K562 (cell line): ENCODE data around the gene CENPT. TPM values are rescaled to one million over a fixed set of nuclear protein-coding genes. Genes with fewer than 3 reads are reported as not detected.
A peak's percentile ranks its signal among the peaks of the same experiment; 100 is the strongest.

Experiments
- HCFC1 ChIP-seq: IDR thresholded peaks from 2 replicates; pipeline ENCODE4 v1.6.1; 2012; ENCODE audit warnings: low read depth, low read length, improper control_type of control experiment
- HLTF ChIP-seq: fragments of 450-650 bp; IDR thresholded peaks from 2 replicates; pipeline ENCODE4 v1.6.1; 2016
- MNT ChIP-seq, 2 experiments: fragments of 450-650 bp; conservative IDR thresholded peaks; 2 replicates each; pipeline ENCODE4 v1.6.1; 2017; ENCODE audit warnings: mild to moderate bottlenecking in 2 of 2, moderate library complexity in 2 of 2
- NCOA6 ChIP-seq: fragments of 450-650 bp; IDR thresholded peaks from 2 replicates; pipeline ENCODE4 v1.6.1; 2017; ENCODE audit warnings: mild to moderate bottlenecking
- NFE2L1 ChIP-seq: fragments of 450-650 bp; IDR thresholded peaks from 2 replicates; pipeline ENCODE4 v1.6.1; 2016; ENCODE audit warnings: missing genetic modification characterization, low read depth, mild to moderate bottlenecking, missing compliant biosample characterization, moderate library complexity, borderline replicate concordance
- NFIC ChIP-seq: fragments of 450-650 bp; IDR thresholded peaks from 2 replicates; pipeline ENCODE4 v1.6.1; 2017; ENCODE audit warnings: mild to moderate bottlenecking, inconsistent platforms
- REST ChIP-seq, 2 experiments: fragments of 450-650 bp; formaldehyde crosslinking in 1 of 2; IDR thresholded peaks; 2 replicates each; pipeline versions ENCODE4 v1.4.0 to v1.6.1; 2014 to 2020; ENCODE audit warnings: mild to moderate bottlenecking in 2 of 2, borderline replicate concordance in 1 of 2, low read depth in 1 of 2
- SIN3A ChIP-seq, 2 experiments: fragments of 150-350 bp in 1 of 2; IDR thresholded peaks; 2 replicates each; pipeline ENCODE4 v1.6.1; 2011 to 2016; ENCODE audit warnings: borderline replicate concordance in 2 of 2, low read depth in 2 of 2, low read length in 2 of 2, mild to moderate bottlenecking in 2 of 2, moderate library complexity in 2 of 2; ENCODE audit not compliant: control insufficient read depth in 1 of 2
- ZNF143 ChIP-seq: sonication (generic); formaldehyde crosslinking; IDR thresholded peaks from 2 replicates; pipeline ENCODE4 v1.9.0; 2022; ENCODE audit warnings: mild to moderate bottlenecking, missing genetic modification reagents
- ZNF253 ChIP-seq: fragments of 250-450 bp; sonication (Bioruptor Pico); conservative IDR thresholded peaks from 2 replicates; pipeline ENCODE4 v1.6.1; 2021; ENCODE audit warnings: mild to moderate bottlenecking
- ZNF75A ChIP-seq: fragments of 450-650 bp; formaldehyde crosslinking; IDR thresholded peaks from 2 replicates; pipeline ENCODE4 v1.4.0; 2020; ENCODE audit warnings: mild to moderate bottlenecking
- polyA plus RNA-seq, 8 experiments: library from polyadenylated mRNA; depleted of rRNA in 4 of 8; stranded (reverse) in 5 of 8; unstranded in 3 of 8; fragments of >200 nt; fragmentation: Nextera tagmentation in 2 of 8; fragmentation: Illumina TruSeq in 1 of 8; extraction: Ambion mirVana in 2 of 8; extraction: Trizol in 1 of 8; gene quantifications; 2 replicates each; pipeline versions ENCODE4 v1.2.1 to v1.2.3, GENCODE V29; 2011 to 2014; ENCODE audit warnings: inconsistent platforms in 1 of 8, missing spikeins in 1 of 8
- total RNA-seq, 7 experiments: library from RNA; depleted of rRNA in 6 of 7; stranded (reverse); fragments of >200 nt in 6 of 7; fragmentation: Illumina TruSeq in 2 of 7; extraction: Trizol in 2 of 7; gene quantifications; 2 replicates each; pipeline versions ENCODE4 v1.2.1 to v1.2.3, GENCODE V29; 2011 to 2021; ENCODE audit warnings: low replicate concordance in 1 of 7
- TF ChIP-seq, protein P1 (sequence below): sonication (generic); formaldehyde crosslinking; IDR thresholded peaks from 2 replicates; pipeline ENCODE4 v1.8.0; 2023; ENCODE audit warnings: mild to moderate bottlenecking, missing genetic modification reagents

The CENPT gene
- total and polyA plus RNA-seq, 9 of the 15 experiments (the other 6 are each of a cell fraction or from before 2014, with no cell fraction given) = 3.6 to 94.2 (median 44.1) TPM

- TF ChIP-seq NFIC (no peak), HLTF (no peak), NCOA6 (no peak), ZNF253 (CRISPR knock-in tag) (no peak), ZNF75A (CRISPR knock-in tag) (no peak), NFE2L1 (tag) (no peak), ZNF143 (CRISPR knock-in tag) (peak; percentile 99), MNT (conservative IDR thresholded peaks at IDR 0.05) (peak; percentile 85 to 93), HCFC1 (peak; percentile 98), REST (IDR thresholded peaks at IDR 0.05; ENCODE audit: borderline replicate concordance) (peak; percentile 66), REST (CRISPR knock-in tag; IDR thresholded peaks at IDR 0.05; ENCODE audit: low read depth) (no peak), SIN3A (IDR thresholded peaks at IDR 0.05; ENCODE audit: borderline replicate concordance in 2 of 2, control insufficient read depth in 1 of 2, low read depth in 2 of 2, low read length in 2 of 2) (peak; percentile 49 to 65; a peak in 1 of 4 replicates)
- TF ChIP-seq, protein P1, sequence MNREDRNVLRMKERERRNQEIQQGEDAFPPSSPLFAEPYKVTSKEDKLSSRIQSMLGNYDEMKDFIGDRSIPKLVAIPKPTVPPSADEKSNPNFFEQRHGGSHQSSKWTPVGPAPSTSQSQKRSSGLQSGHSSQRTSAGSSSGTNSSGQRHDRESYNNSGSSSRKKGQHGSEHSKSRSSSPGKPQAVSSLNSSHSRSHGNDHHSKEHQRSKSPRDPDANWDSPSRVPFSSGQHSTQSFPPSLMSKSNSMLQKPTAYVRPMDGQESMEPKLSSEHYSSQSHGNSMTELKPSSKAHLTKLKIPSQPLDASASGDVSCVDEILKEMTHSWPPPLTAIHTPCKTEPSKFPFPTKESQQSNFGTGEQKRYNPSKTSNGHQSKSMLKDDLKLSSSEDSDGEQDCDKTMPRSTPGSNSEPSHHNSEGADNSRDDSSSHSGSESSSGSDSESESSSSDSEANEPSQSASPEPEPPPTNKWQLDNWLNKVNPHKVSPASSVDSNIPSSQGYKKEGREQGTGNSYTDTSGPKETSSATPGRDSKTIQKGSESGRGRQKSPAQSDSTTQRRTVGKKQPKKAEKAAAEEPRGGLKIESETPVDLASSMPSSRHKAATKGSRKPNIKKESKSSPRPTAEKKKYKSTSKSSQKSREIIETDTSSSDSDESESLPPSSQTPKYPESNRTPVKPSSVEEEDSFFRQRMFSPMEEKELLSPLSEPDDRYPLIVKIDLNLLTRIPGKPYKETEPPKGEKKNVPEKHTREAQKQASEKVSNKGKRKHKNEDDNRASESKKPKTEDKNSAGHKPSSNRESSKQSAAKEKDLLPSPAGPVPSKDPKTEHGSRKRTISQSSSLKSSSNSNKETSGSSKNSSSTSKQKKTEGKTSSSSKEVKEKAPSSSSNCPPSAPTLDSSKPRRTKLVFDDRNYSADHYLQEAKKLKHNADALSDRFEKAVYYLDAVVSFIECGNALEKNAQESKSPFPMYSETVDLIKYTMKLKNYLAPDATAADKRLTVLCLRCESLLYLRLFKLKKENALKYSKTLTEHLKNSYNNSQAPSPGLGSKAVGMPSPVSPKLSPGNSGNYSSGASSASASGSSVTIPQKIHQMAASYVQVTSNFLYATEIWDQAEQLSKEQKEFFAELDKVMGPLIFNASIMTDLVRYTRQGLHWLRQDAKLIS (CRISPR knock-in tag) = no peak; the same call in 1 of the 2 replicates
Measured at GRCh38 chr16:67846320-67847063, 1.0 kb downstream of the CENPT start, which contains the start of gene NUTF2 (continued).
